Type B pancreatic cell (in vitro differentiated cells): Measurements from ENCODE around the gene ZNF554. TPM values are rescaled to one million over a fixed set of nuclear protein-coding genes. Genes with fewer than 3 reads are reported as not detected.
A peak's percentile ranks its signal among the peaks of the same experiment; 100 is the strongest.

Experiments used
- DNase-seq: peaks from one replicate; pipeline ENCODE4 v3.0.0; 2021; ENCODE audit warnings: mixed read lengths; ENCODE audit not compliant: unreplicated experiment; ENCODE audit errors: extremely low spot score
- H3K27ac Mint-ChIP-seq: 2 replicates; pipeline ENCODE4 v1.8.0; 2021; ENCODE audit warnings: mild to moderate bottlenecking, mixed read lengths
- H3K27me3 Mint-ChIP-seq: 2 replicates; pipeline ENCODE4 v1.8.0; 2021; ENCODE audit warnings: mixed read lengths
- H3K36me3 Mint-ChIP-seq: 2 replicates; pipeline ENCODE4 v1.8.0; 2021; ENCODE audit warnings: mixed read lengths
- H3K4me1 Mint-ChIP-seq: one replicate; pipeline ENCODE4 v1.8.0; 2021; ENCODE audit warnings: mixed read lengths; ENCODE audit not compliant: unreplicated experiment
- H3K4me3 Mint-ChIP-seq: 2 replicates; pipeline ENCODE4 v1.8.0; 2021; ENCODE audit warnings: mild to moderate bottlenecking, mixed read lengths
- H3K9me3 Mint-ChIP-seq: 2 replicates; pipeline ENCODE4 v1.8.0; 2021; ENCODE audit warnings: mixed read lengths
- total RNA-seq: library from RNA; stranded (reverse); gene quantifications from 2 replicates; pipeline ENCODE4 v1.2.1, GENCODE V29; 2021; ENCODE audit warnings: low replicate concordance
- TF ChIP-seq, protein P1 (sequence below): fragments of 200-600 bp; sonication (generic); conservative IDR thresholded peaks from 2 replicates; pipeline ENCODE4 v1.5.0; 2021; ENCODE audit warnings: antibody characterized with exemption, mild to moderate bottlenecking

Gene ZNF554
- total RNA-seq, 1 donor from 2014 or later, result 9.4 TPM

DNA sequence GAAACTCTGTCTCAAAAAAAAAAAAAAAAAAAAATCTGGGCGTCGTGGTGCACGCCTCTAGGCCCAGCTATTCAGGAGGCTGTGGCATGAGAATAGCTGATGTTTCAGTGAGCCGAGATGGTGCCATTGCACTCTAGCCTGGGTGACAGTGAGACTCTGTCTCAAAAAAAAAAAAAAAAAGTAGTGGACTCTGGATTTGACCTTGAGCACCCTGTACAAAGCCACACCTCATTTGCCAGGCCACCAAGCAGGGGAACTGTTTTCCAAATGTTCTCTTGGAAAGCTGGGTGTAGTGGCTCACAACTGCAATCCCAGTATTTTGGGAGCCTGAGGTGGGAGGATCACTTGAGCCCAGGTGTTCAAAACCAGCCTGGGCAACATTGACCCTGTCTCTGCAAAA, 17.8 kb downstream of the ZNF554 start:
- no peak overlapping the region for H3K4me3 Mint-ChIP-seq
- H3K27me3 Mint-ChIP-seq, result no peaks in the 10 kb centered on the region
- H3K4me1 Mint-ChIP-seq, result peaks cover 4% of the 10 kb centered on the region
- TF ChIP-seq, protein P1, sequence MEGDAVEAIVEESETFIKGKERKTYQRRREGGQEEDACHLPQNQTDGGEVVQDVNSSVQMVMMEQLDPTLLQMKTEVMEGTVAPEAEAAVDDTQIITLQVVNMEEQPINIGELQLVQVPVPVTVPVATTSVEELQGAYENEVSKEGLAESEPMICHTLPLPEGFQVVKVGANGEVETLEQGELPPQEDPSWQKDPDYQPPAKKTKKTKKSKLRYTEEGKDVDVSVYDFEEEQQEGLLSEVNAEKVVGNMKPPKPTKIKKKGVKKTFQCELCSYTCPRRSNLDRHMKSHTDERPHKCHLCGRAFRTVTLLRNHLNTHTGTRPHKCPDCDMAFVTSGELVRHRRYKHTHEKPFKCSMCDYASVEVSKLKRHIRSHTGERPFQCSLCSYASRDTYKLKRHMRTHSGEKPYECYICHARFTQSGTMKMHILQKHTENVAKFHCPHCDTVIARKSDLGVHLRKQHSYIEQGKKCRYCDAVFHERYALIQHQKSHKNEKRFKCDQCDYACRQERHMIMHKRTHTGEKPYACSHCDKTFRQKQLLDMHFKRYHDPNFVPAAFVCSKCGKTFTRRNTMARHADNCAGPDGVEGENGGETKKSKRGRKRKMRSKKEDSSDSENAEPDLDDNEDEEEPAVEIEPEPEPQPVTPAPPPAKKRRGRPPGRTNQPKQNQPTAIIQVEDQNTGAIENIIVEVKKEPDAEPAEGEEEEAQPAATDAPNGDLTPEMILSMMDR, result no peak
- DNase-seq, result no peak
- H3K27ac Mint-ChIP-seq, result no peak overlapping the region
- peaks cover 48% of the 10 kb centered on the region for H3K36me3 Mint-ChIP-seq
- H3K9me3 Mint-ChIP-seq, result peaks cover 29% of the 10 kb centered on the region

DNA sequence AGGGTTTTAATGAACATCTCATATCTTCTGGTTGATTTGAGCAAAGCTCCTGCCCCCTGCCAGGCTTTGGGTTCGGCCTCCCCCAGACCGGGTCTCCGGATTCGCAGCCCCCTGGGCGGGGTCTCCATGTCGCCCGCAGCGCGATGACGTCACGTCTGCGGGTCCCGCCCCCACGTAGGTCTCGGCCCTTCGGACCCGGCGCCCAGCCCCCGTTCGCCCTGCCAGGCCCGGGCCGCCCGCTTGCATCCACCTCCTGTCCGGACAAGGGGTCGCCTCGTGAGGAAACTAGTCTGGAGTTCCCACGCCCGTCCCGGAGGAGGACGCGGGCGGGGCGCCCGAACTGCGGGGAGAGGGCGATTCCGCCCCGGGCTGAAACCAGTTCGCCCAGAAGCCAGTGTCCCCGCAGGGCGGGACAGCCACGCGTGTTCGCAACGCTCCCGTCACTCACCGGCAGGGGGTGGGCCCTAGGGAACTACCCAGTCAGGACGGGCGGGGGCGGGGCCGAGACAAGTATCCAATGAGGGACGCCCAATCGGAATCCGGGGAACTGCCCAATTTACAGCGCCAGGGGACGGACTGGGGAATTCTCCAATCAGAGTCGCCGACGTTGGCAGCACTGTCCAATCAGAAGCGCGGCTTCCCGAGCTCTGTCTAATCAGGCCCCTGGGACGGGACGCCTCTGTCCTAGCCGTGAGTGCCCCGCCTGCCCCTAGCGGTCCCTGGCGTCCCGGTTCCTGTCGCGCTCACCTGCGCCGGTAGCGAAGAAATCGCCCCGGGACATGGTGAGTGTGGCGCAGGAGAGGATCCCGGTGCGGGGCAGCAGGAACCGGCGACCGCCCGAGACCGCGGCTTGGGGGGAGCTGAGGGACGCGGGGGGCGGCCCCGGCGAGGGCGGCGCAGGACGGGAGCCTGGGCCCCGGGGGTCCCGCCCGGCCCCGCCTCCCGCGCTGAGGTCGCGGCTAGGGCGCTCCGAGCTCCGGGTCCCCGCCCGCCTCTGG, 21.4 kb downstream of the ZNF554 start, which contains the start of gene ZNF555:
Gene ZNF555, plus strand, starts transcription at position 682 of the 998 bp plus-strand sequence. Its CDS starts 98 bp downstream, at position 780.
- no peaks in the 10 kb centered on the region for H3K27me3 Mint-ChIP-seq
- peak within 1 kb of the TSS; percentile 86 for H3K27ac Mint-ChIP-seq
- H3K9me3 Mint-ChIP-seq, result peaks cover 12% of the 10 kb centered on the region

DNA sequence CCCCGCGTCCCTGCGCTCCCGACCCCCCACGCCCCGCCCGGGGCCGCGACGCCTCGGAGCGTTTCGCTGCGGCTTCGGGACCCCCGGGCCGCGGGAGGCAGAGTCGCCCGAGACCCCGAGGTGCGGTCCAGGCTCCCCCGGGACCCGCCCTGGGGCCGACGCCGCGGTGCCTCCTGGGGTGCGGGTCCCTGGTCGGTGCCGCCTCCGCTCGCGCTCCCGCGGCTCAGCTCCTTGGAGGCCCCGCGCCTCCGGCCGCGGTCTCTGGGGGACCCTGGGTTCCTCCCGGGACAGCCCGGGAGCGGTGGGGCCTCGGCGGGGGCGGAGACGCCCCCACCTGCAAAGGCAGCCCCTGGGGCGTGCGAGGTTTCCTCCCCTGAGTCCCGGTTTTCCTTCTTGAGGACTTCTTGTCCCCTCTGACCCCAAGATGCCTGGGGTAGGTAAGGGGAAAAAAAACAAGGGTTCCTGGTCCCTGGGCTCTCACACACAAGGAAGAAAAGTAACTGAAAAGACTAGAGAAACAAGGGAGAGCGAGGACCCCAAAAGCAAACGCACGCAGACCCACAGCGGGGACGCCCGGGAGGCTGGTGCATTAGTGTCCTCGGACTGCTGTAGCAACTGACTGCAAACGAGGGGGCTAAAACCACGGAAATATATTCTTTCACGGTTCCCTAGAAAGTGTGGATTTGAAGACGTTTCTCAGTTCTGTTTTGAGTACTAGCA, 22.3 kb downstream of the ZNF554 start:
- TF ChIP-seq, protein P1, result no peak
- H3K36me3 Mint-ChIP-seq, result peaks cover 22% of the 10 kb centered on the region

More for the DNA sequence above, 21.4 kb downstream of the ZNF554 start, which contains the start of gene ZNF555:
- Mint-ChIP-seq H3K4me3 (peak within 1 kb of the TSS; percentile 94), H3K36me3 (peaks cover 27% of the 10 kb centered on the region), H3K4me1 (peaks cover 6% of the 10 kb centered on the region)
- DNase-seq, result peak; percentile 95
- TF ChIP-seq, protein P1, result peak; percentile 68

DNA sequence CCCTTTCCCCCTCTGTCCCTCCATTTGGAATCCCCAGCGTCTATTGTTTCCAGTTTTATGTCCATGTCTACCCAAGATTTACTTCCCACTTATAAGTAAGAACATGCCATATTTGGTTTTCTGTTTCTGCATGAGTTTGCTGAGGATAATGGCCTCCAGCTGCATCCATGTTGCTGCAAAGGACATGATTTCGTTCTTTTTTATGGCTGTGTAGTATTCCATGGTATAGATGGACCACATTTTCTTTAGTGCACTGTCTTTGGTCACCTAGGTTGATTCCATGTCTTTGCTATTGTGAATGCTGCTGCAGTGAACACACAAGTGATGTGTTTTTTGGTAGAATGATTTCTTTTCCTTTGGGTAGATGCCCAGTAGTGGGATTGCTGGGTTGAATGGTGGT, 25.4 kb downstream of the ZNF554 start:
- Mint-ChIP-seq H3K4me1 (peaks cover 6% of the 10 kb centered on the region), H3K27ac (no peak overlapping the region), H3K36me3 (peaks cover 25% of the 10 kb centered on the region), H3K9me3 (peaks cover 7% of the 10 kb centered on the region), H3K4me3 (peak overlapping the region; percentile 52), H3K27me3 (no peaks in the 10 kb centered on the region)
- TF ChIP-seq, protein P1, result no peak
- no peak for DNase-seq

More for the DNA sequence above, 22.3 kb downstream of the ZNF554 start:
- H3K4me3 Mint-ChIP-seq, result peak overlapping the region; percentile 86
- H3K4me1 Mint-ChIP-seq, result peaks cover 6% of the 10 kb centered on the region
- H3K27me3 Mint-ChIP-seq, result no peaks in the 10 kb centered on the region
- H3K27ac Mint-ChIP-seq, result peak overlapping the region; percentile 14
- peaks cover 4% of the 10 kb centered on the region for H3K9me3 Mint-ChIP-seq
- no peak for DNase-seq

DNA sequence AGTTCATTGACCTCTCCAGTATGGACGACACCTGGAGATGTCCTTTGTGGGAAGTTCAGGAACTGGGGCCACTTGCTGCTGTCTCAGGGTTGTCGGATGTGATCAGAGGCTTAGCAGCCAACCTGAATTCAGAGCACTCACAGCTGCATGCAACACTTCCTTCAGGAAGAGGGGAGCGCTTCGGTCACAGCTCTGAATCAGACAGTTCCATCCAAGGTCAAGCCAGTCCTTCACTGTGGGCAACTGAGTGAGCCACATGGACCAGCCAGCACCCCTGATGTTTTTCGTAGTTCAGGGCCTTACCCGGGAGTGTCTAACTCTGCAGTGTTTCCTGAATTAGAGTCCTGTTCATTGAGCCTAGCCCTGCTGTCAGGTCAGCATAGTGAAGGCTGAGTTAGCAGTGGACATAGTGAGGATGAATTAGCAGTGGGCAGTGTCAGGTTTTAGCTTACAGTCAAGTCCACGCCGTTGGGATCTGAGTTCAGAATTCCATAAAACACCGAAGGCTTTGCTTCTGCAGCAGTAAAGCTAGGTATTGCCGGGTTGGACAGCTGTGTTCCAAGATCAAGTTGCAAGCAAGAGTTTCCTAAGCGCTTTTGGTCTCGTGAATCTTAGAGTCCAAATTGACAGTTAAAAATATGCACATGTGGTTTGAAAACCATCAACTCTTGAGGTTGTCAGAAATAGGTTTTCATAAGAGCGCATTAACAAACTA, 26.7 kb downstream of the ZNF554 start:
- Mint-ChIP-seq H3K9me3 (peaks cover 16% of the 10 kb centered on the region), H3K36me3 (peaks cover 36% of the 10 kb centered on the region), H3K27ac (no peak overlapping the region), H3K4me3 (no peak overlapping the region), H3K4me1 (peaks cover 6% of the 10 kb centered on the region), H3K27me3 (no peaks in the 10 kb centered on the region)
- no peak for DNase-seq
- TF ChIP-seq, protein P1, result no peak
